Measurements from ENCODE around the gene CUEDC1.

CUEDC1 gene

DNA sequence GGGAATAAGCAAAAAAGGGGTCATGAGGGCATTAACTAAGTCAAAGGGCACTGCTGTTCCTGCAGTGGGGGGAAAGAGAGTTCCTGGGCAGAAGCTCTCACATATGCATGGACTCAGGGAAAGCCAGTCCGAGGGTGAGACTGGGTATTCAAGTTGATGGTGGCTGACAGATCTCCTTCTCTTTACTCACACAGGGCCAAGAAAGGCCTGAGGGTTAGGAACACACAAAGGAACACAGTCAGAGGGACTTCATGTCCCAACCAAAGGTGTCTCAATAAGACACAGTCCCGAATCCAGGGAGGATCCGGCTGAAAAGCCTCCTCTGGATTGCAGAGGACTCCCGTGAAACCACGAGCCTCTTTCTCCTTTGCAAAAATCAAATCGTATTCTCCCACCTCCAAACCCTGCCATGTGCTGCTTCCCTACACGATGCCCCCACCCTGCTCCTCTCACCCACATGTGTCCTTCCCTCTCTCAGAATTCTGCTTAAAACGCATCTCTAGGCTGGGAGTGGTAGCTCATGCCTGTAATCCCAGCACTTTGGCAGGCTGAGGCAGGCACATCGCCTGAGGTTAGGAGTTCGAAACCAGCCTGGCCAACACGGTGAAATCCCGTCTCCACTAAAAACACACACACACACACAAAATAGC, 23.6 kb downstream of the CUEDC1 start:
- Histone ChIP-seq H3K79me2 (peaks cover 10% of the 10 kb centered on the region), H3K4me3 (ENCODE audit: low read depth, low read length) (no peak overlapping the region), H3K36me3 (ENCODE audit: control insufficient read depth, insufficient read depth, low read length) (no peaks in the 10 kb centered on the region), H2AFZ (no peak overlapping the region), H3K9me3 (ENCODE audit: control insufficient read depth, low read length) (no peaks in the 10 kb centered on the region), H3K9ac (no peak overlapping the region), H3K4me1 (no peaks in the 10 kb centered on the region), H3K4me2 (ENCODE audit: low read length) (no peak overlapping the region), H3K27me3 (ENCODE audit: control insufficient read depth, insufficient read depth, low read length) (no peaks in the 10 kb centered on the region), H3K27ac (no peak overlapping the region)
- no peak for TF ChIP-seq CTCF (IDR thresholded peaks at IDR 0.05)

DNA sequence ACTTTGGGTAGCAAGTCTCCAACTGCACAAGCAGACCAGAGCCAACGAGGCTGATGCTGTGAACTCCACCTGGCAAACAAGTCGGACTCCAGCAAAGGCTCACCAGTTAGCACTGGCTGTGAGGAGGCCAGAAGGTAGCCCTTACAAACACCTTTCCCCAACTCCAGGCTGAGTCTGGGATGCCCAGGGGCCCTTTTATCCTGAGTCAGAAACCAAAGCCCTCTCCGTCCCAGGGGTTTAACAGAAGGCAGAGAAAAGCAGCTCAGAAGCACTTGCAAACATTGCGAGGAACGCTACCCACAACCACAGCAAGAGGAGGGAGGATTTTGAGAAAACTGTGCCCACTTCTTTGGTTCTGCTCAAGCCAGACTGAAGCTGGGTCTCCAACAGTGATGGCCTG, 25.0 kb downstream of the CUEDC1 start:
- Histone ChIP-seq H3K36me3 (ENCODE audit: control insufficient read depth, insufficient read depth, low read length) (no peaks in the 10 kb centered on the region), H3K27me3 (ENCODE audit: control insufficient read depth, insufficient read depth, low read length) (no peaks in the 10 kb centered on the region), H3K9ac (no peak overlapping the region), H3K4me3 (ENCODE audit: low read depth, low read length) (no peak overlapping the region), H3K4me1 (no peaks in the 10 kb centered on the region), H3K79me2 (peaks cover 14% of the 10 kb centered on the region), H2AFZ (no peak overlapping the region), H3K4me2 (ENCODE audit: low read length) (no peak overlapping the region), H3K27ac (no peak overlapping the region), H3K9me3 (ENCODE audit: control insufficient read depth, low read length) (no peaks in the 10 kb centered on the region)
- TF ChIP-seq CTCF (IDR thresholded peaks at IDR 0.05) = no peak

DNA sequence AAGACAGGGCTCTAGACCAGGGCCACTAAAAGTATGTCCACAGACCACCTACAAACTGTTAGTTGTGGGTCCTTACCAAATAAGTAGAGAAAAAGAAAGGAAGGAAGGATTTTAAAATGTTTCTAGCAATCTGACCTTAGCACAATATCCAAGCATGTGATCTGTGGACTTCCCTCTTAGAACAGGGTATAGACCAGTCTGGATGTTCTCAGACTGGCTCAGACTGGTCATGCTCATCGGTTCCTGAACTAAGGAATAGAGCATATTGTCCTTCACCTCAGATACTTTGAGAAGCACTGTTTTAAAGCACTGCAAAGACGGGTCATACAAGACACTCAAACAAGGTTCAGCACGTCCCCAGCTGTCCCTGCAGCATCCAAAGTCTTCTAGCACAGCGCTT, 25.8 kb downstream of the CUEDC1 start:
- Histone ChIP-seq H3K4me2 (ENCODE audit: low read length) (no peak overlapping the region), H2AFZ (no peak overlapping the region), H3K27me3 (ENCODE audit: control insufficient read depth, insufficient read depth, low read length) (no peaks in the 10 kb centered on the region), H3K4me1 (no peaks in the 10 kb centered on the region), H3K4me3 (ENCODE audit: low read depth, low read length) (no peak overlapping the region), H3K9me3 (ENCODE audit: control insufficient read depth, low read length) (no peaks in the 10 kb centered on the region), H3K36me3 (ENCODE audit: control insufficient read depth, insufficient read depth, low read length) (no peaks in the 10 kb centered on the region), H3K27ac (no peak overlapping the region), H3K79me2 (peaks cover 14% of the 10 kb centered on the region), H3K9ac (no peak overlapping the region)
- TF ChIP-seq CTCF (IDR thresholded peaks at IDR 0.05) = no peak

DNA sequence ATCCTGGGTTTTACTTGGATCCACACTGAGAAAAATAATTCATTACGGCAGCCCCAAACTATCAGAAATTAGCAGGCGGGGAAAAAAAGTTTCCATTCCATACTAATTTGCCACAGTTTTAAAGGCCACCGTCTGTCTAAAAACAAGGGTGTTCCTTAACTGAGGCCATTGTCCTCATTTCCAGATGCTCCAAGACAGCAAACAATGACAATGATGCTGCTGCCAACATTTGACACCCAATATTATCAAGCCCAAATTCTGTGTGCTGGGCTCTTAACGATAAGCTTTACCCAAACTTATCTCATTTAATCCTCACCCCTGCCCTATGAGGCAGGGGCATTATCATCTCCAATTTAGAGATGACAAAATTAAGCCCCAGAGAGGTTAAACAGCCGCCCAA, 26.3 kb downstream of the CUEDC1 start:
- Histone ChIP-seq H3K4me3 (ENCODE audit: low read depth, low read length) (no peak overlapping the region), H3K27ac (no peak overlapping the region), H3K4me1 (no peaks in the 10 kb centered on the region)

More for the DNA sequence above, 26.3 kb downstream of the CUEDC1 start:
- Histone ChIP-seq H3K9me3 (ENCODE audit: control insufficient read depth, low read length) (no peaks in the 10 kb centered on the region), H3K4me2 (ENCODE audit: low read length) (no peak overlapping the region), H2AFZ (no peak overlapping the region), H3K27me3 (ENCODE audit: control insufficient read depth, insufficient read depth, low read length) (no peaks in the 10 kb centered on the region), H3K79me2 (peaks cover 14% of the 10 kb centered on the region), H3K36me3 (ENCODE audit: control insufficient read depth, insufficient read depth, low read length) (no peaks in the 10 kb centered on the region), H3K9ac (no peak overlapping the region)
- no peak for TF ChIP-seq CTCF (IDR thresholded peaks at IDR 0.05)

Data from parathyroid adenoma (tissue), 2 donors.